ENCODE data around the gene PPARD.
A peak's percentile ranks its signal among the peaks of the same experiment; 100 is the strongest.
"Not testable (repeated sequence)": the region's sequence is repeated elsewhere in the genome, so short reads cannot be mapped to it uniquely, and the experiment has no call there.

PPARD gene

DNA sequence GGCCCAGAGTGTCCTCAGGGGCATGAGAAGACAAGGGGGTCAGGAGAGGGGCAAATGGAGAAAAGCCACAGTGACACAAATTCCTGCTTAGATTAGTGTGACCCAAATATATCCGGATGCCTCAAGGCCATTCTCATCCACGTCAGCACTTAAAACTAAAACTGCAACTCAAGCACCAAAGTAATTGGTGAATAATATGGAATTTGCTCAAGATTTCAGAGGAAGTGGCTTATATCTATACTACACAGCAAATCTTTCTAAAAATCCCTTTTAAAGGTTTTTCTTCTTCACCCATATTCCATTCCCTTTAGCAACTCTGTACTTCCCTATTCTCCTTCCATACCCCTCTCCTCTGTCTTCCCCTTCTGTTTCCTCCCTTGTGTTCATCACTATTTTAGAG, 29.6 kb upstream of the PPARD start:
- DNase-seq = no peak

DNA sequence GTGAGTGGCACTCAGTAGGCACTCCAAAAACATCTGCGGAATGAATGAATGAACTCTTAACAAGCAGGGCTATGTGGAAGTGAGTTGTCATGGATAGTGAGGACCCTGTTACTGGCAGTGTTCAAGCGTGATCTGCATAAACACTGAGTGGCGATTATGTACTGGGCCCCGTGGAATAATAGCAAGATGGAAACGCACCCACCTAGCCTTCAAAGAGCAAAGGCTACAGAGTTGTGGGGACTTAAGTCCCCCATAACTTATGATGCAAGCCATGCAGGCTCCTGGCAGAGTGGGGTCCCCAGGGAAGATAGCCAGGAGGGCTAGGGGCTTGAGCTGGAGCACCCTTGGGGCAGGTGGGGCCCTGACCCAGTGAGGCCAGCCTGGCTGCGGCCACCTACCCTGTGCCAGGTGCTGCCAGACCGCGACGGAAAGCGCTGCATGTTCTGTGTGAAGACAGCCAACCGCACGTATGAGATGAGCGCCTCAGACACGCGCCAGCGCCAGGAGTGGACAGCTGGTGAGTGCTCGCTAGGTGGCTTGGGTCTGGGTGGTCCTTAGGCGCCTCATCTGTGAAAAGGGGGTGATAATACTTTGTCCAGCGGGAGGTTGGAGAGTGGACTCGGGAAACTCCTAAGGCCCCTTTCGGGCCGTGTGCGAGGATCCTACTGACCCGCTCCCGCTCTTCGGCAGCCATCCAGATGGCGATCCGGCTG, 24.7 kb upstream of the PPARD start:
- DNase-seq = no peak

DNA sequence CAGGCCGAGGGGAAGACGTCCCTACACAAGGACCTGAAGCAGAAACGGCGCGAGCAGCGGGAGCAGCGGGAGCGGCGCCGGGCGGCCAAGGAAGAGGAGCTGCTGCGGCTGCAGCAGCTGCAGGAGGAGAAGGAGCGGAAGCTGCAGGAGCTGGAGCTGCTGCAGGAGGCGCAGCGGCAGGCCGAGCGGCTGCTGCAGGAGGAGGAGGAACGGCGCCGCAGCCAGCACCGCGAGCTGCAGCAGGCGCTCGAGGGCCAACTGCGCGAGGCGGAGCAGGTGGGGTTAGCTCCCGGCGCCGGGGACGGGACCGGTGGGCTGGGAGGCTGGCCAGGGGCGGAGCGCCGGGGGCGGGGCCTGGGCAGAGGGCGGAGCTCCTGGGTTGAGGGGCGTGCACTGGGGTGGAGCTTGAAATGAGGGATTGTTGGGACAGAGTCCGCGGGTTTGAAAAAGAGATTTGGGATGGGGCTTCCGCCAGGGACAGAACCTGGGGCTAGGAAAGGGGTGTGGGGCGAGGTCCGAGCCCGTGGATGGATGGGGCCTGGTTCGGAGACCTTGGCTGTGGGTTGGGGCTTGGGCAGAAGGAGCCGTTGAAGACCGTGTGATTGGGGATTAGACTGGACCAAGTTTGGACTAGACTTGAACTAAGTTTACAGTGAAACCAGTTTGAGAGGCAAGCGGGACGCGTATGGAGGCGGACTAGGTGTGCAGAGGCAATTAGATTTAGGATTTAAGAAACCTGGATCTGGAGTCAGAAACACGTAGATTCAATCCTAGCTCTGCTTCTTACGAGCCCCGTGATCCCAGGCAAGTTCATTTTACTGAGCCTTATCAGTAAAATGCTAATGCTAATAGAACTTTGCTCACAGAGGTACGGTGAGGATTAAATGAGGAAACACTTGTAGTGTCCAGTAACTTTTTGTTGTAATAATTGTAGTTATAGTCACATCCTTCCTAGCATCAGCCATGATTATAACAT, 23.9 kb upstream of the PPARD start:
- no peak for DNase-seq

DNA sequence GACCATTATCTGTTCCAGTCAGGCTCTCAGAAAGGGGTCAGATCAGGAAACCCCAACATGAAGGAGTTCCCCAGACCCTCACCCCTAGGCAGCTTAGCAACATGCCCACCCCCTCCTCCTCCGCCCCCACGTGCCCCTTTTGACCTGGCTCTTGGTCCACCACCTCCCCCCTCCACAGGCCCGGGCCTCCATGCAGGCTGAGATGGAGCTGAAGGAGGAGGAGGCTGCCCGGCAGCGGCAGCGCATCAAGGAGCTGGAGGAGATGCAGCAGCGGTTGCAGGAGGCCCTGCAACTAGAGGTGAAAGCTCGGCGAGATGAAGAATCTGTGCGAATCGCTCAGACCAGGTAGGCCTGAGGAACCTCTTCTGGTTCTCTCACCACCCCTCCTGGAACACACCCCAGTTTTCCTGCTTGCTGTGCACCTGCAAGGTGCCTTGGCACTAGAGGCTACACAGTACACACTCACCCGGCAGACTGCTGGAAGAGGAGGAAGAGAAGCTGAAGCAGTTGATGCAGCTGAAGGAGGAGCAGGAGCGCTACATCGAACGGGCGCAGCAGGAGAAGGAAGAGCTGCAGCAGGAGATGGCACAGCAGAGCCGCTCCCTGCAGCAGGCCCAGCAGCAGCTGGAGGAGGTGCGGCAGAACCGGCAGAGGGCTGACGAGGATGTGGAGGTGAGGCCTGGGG, 22.9 kb upstream of the PPARD start:
- no peak for DNase-seq

DNA sequence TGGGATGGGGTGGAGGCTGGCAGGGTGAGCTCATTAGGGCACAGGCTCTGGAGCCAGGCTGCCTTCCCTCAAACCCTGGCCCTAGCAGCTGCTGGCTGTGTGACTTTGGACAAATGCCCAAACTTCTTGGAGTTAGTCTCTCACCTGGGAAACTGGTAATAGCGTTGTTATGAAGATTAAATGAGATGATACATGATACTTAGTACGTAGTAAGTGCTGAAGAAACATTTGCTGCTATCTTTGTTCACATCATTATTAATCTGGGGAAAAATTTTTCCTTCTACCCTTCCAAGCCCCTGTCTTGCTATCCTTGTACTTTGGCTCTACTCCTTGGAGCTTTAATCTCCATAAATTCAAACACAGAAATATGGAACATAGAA, 22.3 kb upstream of the PPARD start:
- no peak for DNase-seq

DNA sequence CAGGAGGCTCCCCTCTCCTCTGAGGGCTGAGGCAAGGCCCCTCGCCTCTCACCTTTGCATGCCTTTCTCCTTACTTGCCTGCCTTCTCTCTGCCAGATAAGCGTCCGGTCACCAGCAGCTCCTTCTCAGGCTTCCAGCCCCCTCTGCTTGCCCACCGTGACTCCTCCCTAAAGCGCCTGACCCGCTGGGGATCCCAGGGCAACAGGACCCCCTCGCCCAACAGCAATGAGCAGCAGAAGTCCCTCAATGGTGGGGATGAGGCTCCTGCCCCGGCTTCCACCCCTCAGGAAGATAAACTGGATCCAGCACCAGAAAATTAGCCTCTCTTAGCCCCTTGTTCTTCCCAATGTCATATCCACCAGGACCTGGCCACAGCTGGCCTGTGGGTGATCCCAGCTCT, 21.3 kb upstream of the PPARD start:
- no peak for DNase-seq

DNA sequence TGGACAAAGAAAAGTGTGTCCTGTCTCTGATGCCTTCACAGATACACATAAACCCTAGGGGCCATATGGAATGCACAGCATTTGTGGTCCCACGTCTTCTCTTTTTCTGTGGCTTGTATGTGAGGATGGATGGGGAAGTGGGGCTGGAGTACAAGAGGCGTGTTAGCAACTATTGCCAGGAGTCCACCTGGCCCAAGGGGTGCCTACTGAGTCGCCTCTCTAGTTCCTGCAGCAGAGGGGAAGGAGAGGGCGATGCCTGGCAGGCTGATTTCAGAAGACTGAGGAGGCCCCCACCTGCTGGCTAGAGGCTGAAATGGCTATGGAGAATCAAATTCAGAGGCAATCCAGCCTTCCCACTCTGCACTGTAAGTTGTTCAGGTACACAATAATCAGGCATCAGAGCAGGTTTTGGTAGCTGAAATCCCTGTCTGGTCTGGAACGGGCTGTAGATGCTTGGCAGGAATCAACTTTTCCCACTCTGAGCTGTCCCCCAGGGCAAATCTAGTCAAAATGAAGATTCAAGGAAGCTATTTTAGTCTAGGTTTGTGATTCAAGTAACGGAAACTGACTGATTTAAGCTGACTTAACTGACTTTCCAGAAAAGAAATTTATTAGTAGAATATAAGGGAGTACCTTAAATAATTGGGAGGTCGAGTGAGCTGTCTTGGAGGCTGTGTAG, 14.9 kb upstream of the PPARD start:
- peak; percentile 75 to 83 for DNase-seq

DNA sequence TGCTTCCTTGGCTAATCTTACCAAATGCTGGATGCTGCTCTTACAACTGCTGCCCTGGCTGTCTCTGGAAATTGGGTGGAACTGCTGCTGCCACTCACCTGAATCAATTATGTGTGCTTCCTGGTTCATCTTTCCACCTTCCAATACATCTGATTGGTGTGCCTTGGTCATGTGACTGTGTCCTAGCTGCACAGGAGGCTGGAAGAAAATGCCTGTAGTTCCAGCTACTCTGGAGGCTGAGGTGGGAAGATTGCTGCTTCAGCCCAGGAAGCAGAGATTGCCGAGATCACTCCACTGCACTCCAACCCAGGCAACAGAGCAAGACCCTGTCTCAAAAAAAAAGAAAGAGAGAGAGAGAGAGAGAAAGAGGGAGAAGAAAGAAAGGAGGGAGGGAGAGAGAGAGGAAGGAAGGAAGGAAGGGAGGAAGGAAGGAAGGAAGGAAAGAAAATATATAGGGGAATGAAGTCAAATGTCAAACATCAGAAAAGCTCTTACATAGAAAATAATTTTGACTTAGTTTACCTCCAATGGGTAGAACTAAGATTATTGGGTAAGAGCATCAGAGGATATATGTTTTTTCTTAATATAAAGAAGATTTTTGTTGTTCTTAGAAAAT, 14.1 kb upstream of the PPARD start:
- no peak for DNase-seq

DNA sequence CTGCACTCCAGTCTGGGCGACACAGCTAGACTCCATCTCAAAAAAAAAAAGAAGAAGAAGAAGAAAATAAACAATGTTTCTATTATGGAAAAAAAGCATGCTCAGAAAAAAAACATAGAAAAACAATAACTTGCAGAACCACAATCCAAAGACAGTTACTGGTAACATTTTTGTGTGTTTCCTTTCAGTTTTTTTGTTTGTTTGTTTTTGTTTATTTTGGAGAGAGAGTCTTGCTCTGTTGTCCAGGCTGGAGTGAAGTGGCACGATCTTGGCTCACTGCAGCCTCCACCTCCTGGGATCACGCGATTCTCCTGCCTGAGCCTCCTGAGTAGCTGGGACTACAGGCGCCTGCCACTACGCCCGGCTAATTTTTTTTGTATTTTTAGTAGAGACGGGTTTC, 13.4 kb upstream of the PPARD start:
- not testable (repeated sequence) for DNase-seq

DNA sequence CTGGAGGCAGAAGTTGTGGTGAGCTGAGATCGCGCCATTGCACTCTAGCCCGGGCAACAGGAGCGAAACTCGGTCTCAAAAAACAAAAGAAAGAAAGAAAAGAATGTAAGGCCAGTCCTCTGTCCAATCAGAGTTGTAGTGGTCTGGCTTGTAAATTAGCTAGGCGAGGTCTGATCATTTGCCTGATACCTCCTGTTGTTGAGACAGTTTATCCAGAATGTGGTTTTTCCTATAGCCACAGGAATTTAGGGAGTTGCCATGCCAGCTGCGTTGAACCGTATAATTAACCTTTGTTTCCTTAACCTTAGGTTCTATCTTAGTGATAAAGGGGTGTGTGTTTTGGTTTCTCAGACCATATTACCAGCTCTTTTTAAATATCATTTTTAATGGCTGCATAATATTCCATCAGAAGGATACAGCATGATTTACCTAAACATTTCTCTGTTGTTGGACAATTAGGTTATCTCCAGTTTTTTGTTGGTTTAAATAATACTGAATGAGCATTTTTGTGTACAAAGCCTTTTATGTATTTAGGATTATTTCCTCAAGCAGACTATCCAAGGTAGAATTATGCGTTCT, 11.7 kb upstream of the PPARD start:
- DNase-seq = no peak

DNA sequence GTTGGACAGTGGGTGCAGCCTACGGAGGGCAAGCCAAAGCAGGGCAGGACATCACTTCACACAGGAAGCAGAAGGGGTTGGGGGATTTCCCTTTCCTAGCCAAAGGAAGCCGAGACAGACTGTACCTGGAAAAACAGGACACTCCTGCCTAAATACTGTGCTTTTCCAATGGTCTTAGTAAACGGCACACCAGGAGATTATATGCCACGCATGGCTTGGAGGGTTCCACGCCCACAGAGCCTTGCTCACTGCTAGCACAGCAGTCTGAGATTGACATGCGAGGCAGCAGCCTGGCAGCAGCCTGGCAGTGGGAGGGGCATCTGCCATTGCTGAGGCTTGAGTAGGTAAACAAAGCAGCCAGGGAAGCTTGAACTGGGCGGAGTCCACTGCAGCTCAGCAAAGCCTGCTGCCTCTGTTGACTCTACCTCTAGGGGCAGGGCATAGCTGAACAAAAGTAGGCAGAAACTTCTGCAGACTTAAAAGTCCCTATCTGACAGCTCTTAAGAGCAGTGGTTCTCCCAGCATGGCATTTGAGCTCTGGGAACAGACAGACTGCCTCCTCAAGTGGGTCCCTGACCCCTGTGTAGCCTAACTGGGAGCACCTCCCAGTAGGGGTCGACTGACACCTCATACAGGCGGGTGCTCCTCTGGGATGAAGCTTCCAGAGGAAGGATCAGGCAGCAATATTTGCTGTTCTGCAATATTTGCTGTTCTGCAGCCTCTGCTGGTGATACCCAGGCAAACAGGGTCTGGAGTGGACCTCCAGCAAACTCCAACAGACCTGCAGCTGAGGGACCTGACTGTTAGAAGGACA, 10.1 kb upstream of the PPARD start:
- DNase-seq = peak; percentile 64 to 76

DNA sequence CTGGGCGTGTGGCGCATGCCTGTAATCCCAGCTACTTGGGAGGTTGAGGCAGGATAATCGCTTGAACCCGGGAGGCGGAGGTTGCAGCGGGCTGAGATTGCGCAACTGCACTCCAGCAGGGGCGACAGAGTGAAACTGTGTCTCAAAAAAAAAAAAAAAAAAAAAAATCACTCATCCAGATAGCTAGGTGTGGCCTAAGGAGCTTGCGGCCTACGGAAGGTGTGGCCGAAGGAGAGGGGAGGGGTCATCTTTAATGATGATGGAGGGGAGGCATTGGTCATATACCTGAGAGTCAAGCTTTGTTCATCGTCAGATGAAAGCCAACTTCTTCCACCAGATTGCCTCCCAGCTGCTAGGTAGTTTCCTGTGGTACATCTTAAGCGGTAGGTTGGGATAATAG, 801 bp upstream of the PPARD start:
- no peak for DNase-seq

DNA sequence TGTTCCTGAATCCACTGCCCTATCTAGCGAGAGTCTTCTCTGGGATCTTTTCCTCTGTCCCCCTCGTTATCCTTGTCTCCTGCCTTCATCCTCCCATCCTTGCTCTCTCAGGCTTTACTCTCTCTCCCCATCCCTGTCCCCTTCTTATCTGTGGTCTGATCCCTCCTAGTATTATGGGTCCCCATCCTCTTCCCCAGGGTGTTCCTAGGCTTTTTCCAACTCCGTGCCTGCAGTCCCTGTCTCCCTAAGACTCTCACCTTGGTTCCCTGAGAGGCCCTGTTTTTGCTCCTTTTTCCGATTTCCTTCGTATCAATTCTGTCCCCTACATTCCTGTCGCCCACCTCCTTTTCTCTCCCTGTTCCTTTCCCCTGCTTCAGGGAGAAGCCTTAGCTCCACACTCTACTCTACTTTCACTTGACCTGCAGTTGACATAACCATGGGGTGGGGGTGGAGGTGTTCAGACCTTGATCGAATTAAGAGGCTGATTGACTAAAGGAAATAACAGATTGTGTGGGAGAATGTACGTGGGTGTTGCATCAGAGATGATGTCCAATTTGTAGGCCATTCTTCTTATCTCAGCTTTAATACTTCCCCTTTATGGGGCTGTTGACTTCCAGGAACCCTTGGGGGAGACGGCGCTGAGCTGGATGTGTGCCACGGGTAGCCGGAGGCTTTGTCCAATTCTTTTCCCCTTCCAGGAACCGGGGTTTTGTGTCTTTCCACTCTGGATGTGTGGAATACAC, 905 bp downstream of the PPARD start:
- peak; percentile 25 to 61 for DNase-seq

DNA sequence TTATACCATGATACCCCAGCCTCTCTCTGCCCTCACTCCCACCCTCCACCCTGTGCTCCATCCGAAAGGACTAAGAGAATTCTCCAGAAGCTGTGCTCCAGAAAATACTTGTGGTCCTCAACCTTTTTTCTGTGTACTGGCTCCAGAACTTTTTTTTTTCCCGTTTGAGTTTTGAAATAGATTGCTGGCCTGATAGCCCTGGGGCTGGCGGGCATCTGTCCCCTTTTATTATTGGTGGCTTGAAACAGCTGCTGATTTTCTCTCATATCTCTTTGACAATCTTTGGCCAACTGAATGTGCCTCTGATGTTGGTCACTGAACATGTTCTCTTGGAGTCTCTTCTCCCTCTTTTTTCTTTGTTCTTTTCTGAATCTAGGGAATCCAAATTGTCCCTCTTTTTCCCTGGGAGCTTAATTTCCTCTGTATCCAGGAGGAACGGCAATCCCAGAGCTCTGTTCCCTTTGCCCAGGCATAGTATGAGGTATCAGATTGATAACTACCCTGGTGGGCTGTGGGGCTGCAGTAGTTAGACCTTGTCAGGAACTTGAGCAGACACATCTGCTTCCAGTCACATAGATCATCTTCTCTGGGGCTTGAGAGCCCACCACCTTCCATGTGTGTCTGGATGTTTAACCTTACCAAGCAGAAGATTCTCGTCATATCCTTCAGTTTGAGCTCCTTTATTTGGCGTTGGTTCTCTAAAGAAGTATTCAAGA, 1.6 kb downstream of the PPARD start:
- DNase-seq = no peak

DNA sequence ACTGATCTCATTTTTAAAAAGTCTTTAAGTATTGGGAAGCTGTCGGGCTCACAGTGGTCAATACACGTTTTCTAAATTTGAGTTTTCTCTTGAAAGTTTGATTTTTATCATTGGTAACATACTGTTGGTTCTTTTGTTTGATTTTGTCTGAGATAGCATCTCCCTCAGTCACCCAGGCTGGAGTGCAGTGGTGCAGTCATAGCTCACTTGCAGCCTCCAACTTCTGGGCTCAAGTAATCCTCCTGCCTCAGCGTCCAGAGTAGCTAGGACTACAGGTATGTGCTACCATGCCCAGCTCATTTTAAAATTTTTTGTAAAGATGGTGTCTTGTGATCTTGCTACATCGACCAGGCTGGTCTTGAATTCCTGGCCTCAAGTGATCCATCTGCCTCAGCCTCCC, 9.1 kb downstream of the PPARD start:
- no peak for DNase-seq

DNA sequence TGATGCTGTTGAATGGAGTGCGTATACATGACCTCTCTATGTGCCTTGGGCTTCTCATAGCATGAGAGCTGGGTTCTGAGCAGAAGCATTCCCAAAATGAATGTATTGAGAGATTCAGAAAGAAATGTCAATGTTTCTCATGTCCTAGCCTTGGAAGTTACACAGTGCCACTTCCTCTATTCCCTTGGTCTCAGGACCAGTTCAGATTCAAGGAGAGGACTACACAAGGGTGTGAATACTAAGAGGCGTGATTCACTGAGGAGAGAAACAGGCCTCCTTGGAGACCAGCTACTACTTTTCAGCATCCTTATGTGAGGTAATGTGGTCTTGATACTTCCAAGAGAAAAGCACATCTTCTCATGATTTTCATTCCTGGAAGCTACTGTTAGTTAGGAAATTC, 10.4 kb downstream of the PPARD start:
- DNase-seq = no peak

DNA sequence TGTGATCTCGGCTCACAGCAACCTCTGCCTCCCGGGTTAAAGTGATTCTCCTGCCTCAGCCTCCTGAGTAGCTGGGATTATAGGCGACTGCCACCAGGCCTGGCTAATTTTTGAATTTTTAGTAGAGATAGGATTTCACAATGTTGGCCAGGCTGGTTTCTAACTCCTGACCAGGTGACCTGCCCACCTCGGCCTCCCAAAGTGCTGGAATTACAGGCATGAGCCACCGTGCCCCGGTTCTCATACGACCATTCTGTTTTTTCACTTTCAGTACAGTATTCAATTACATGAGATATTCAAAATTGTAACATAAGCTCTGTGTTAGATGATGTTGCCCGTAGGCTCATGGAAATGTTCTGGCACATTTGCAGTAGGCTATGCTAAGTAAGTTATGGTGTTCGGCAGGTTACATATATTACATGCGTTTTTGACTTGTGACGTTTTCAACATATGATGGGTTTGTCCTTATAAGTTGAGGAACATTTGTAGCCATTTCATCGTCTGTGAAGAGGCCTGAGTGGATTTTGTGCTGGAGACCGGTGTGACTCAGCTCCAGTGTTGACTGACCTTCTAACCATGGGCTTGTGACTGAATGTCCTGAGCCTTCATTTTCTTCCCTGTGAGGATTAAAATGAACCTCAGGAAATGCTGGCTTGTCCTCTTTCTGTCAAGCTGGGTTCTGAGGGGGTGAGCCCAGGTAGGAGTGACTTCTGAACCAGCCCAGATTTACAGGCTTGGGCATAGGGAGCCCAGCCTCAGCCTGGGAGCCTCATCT, 12.2 kb downstream of the PPARD start:
- DNase-seq = no peak

DNA sequence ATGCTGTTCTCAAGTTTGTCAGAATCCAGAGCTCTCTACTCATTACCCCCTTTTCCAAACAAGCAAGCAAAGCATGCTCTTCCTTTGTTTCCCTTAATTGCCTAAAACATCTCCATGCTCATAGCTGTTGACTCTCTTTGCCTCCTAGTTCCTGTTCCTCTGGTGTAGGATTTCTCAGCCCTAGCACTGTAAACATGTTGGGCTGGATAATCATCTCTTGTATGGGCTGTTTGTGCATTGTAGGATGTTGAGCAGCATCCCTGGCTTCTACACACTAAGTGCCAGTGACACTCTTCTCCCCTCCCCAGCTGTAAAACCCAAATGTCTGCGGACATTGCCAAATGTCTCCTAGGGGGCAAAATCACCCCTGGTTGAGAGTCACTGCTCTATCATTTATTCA, 14.0 kb downstream of the PPARD start:
- DNase-seq = no peak

DNA sequence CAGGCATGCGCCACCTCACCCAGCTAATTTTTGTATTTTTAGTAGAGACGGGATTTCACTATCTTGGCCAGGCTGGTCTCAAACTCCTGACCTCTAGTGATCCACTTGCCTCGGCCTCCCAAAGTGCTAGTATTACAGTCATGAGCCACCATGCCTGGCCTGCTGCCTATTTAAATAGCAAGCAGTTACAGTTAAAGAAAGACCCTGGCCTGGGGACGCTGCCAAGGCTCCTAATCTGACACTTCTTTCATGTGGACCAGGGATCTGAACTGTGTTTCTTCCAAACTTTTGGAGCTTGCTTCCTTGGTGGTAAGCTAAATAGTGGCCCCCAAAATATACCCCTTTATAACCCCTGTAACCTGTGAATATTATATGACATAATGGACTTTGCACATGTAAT, 15.3 kb downstream of the PPARD start:
- DNase-seq = no peak
